HepG2 (cell line): ENCODE measurements around the gene GADD45GIP1. TPM values are rescaled to one million over a fixed set of nuclear protein-coding genes. Genes with fewer than 3 reads are reported as not detected.
A peak's percentile ranks its signal among the peaks of the same experiment; 100 is the strongest.

Experiments used
- CCDC6 ChIP-seq: sonication (generic); formaldehyde crosslinking; IDR thresholded peaks from 2 replicates; pipeline ENCODE4 v1.8.1; 2022; ENCODE audit warnings: mild to moderate bottlenecking, missing genetic modification reagents, moderate library complexity
- CHD4 ChIP-seq: fragments of 200-600 bp; sonication (generic); IDR thresholded peaks from 2 replicates; pipeline ENCODE4 v1.7.0; 2017; ENCODE audit warnings: mild to moderate bottlenecking, low read length, borderline replicate concordance
- GATA4 ChIP-seq: sonication (generic); IDR thresholded peaks from 2 replicates; pipeline ENCODE4 v1.6.1; 2016; ENCODE audit warnings: antibody characterized with exemption, low read depth, borderline replicate concordance
- GATAD1 ChIP-seq: IDR thresholded peaks from 2 replicates; pipeline ENCODE4 v1.6.1; 2016; ENCODE audit warnings: missing genetic modification reagents, missing compliant biosample characterization
- KAT2B ChIP-seq: fragments of 150-350 bp; IDR thresholded peaks from 2 replicates; pipeline ENCODE4 v1.6.1; 2014; ENCODE audit warnings: low read depth, low read length, borderline replicate concordance
- KLF9 ChIP-seq: IDR thresholded peaks from 2 replicates; pipeline ENCODE4 v1.6.1; 2016; ENCODE audit warnings: low read depth
- MAFG ChIP-seq: sonication (generic); formaldehyde crosslinking; IDR thresholded peaks from 2 replicates; pipeline ENCODE4 v1.5.1; 2020; ENCODE audit warnings: mild to moderate bottlenecking, missing genetic modification reagents
- MED13 ChIP-seq: sonication (generic); formaldehyde crosslinking; IDR thresholded peaks from 2 replicates; pipeline ENCODE4 v1.5.0; 2020; ENCODE audit warnings: missing genetic modification reagents
- SMARCC2 ChIP-seq: fragments of 450-650 bp; IDR thresholded peaks from 2 replicates; pipeline ENCODE4 v1.6.1; 2017; ENCODE audit warnings: antibody characterized with exemption, mild to moderate bottlenecking
- SMARCE1 ChIP-seq: fragments of 450-650 bp; IDR thresholded peaks from 2 replicates; pipeline ENCODE4 v1.6.1; 2017; ENCODE audit warnings: borderline replicate concordance
- ZBTB8A ChIP-seq: sonication (generic); formaldehyde crosslinking; IDR thresholded peaks from 2 replicates; pipeline ENCODE4 v1.4.0; 2020; ENCODE audit warnings: mild to moderate bottlenecking, low read depth, missing genetic modification reagents, borderline replicate concordance
- ZNF501 ChIP-seq: sonication (generic); formaldehyde crosslinking; IDR thresholded peaks from 2 replicates; pipeline ENCODE4 v1.5.1; 2020; ENCODE audit warnings: mild to moderate bottlenecking, moderate library complexity, missing genetic modification reagents
- ZNF761 ChIP-seq: sonication (generic); formaldehyde crosslinking; conservative IDR thresholded peaks from 2 replicates; pipeline ENCODE4 v1.4.0; 2020; ENCODE audit warnings: mild to moderate bottlenecking, missing genetic modification reagents
- ZNF792 ChIP-seq: IDR thresholded peaks from 2 replicates; pipeline ENCODE4 v1.6.1; 2016
- polyA plus RNA-seq, 8 experiments: library from polyadenylated mRNA; depleted of rRNA in 3 of 8; stranded (reverse) in 7 of 8; unstranded in 1 of 8; fragments of >200 nt; fragmentation: Illumina TruSeq in 4 of 8; extraction: Trizol in 4 of 8; gene quantifications; 2 replicates each; pipeline versions ENCODE4 v1.2.1 to v1.2.3, GENCODE V29; 2011 to 2016; ENCODE audit warnings: low read depth in 4 of 8, missing spikeins in 1 of 8, mixed read lengths in 1 of 8; ENCODE audit not compliant: insufficient read depth in 1 of 8
- total RNA-seq, 5 experiments: library from RNA; depleted of rRNA; stranded (reverse); fragments of >200 nt; fragmentation: Illumina TruSeq; extraction: Trizol; gene quantifications; 2 replicates each; pipeline ENCODE4 v1.2.3, GENCODE V29; 2016; ENCODE audit warnings: low read depth in 1 of 5
- TF ChIP-seq, protein P1 (sequence below), 2 experiments: fragments of 450-650 bp in 1 of 2; sonication (generic) in 1 of 2; formaldehyde crosslinking; IDR thresholded peaks; 2 replicates each; pipeline versions ENCODE4 v1.5.0 to v1.8.0; 2020 to 2022; ENCODE audit warnings: mild to moderate bottlenecking in 1 of 2, missing genetic modification reagents in 1 of 2
- TF ChIP-seq, protein P2 (sequence below): sonication (generic); formaldehyde crosslinking; IDR thresholded peaks from 2 replicates; pipeline ENCODE4 v1.5.0; 2020; ENCODE audit warnings: missing genetic modification reagents, mild to moderate bottlenecking, borderline replicate concordance
- TF ChIP-seq, protein P3 (sequence below): sonication (generic); formaldehyde crosslinking; IDR thresholded peaks from 2 replicates; pipeline ENCODE4 v1.4.0; 2020; ENCODE audit warnings: mild to moderate bottlenecking, missing genetic modification reagents
- TF ChIP-seq, protein P4 (sequence below): sonication (generic); formaldehyde crosslinking; IDR thresholded peaks from 2 replicates; pipeline ENCODE4 v1.5.0; 2020; ENCODE audit warnings: missing genetic modification reagents
- TF ChIP-seq, protein P5 (sequence below), 2 experiments: sonication (generic) in 1 of 2; formaldehyde crosslinking in 1 of 2; IDR thresholded peaks; 2 replicates each; pipeline versions ENCODE4 v1.6.1 to v1.9.0; 2014 to 2022; ENCODE audit warnings: antibody characterized with exemption in 1 of 2, borderline replicate concordance in 1 of 2, inconsistent platforms in 1 of 2, low read depth in 1 of 2, missing genetic modification reagents in 1 of 2

The GADD45GIP1 gene
- total and polyA plus RNA-seq, 2 of the 13 experiments (the other 11 are each of a cell fraction or from before 2014, with no cell fraction given) = 24.6 to 30.7 TPM

DNA sequence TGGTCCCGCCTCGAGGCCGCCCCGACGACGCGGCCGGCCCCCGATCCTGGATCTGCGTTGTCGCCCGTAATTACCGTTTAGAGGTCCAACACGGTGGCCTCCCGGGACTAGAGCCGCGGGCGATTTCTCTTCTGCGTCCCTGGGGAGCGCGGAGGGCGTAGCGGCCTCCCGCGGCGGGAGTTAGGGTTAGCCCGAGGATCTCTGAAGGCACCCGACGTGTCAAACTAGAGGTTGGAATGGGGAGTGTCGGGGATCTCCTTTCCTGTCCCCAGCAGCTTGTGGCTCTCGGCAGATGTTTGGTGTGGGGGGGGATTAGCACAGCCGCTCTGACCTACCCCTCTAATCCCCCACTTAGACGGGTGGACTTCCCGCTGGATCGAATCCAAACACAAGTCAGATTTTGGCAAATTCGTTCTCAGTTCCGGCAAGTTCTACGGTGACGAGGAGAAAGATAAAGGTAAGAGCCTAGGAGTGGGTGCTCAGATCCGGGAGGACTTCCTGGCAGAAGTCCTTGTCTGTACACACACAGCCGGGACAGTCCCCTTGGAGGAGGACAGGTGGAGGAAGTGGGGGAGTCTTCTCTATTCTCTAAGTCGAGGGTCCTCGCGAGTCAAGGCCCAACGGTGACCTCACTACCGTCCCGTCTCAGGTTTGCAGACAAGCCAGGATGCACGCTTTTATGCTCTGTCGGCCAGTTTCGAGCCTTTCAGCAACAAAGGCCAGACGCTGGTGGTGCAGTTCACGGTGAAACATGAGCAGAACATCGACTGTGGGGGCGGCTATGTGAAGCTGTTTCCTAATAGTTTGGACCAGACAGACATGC, 18.0 kb downstream of the GADD45GIP1 start (continued):
- TF ChIP-seq, protein P1, sequence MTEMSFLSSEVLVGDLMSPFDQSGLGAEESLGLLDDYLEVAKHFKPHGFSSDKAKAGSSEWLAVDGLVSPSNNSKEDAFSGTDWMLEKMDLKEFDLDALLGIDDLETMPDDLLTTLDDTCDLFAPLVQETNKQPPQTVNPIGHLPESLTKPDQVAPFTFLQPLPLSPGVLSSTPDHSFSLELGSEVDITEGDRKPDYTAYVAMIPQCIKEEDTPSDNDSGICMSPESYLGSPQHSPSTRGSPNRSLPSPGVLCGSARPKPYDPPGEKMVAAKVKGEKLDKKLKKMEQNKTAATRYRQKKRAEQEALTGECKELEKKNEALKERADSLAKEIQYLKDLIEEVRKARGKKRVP (CRISPR knock-in tag; IDR thresholded peaks at IDR 0.05) = no peak
- TF ChIP-seq ZBTB8A (CRISPR knock-in tag) (no peak), CHD4 (no peak), MAFG (CRISPR knock-in tag) (no peak), KAT2B (no peak), GATAD1 (no peak), ZNF792 (CRISPR knock-in tag) (no peak), ZNF501 (CRISPR knock-in tag) (peak; percentile 40; the same call in 1 of the 2 replicates), MED13 (CRISPR knock-in tag) (no peak), SMARCC2 (no peak), SMARCE1 (no peak), CCDC6 (no peak), GATA4 (no peak), ZNF761 (CRISPR knock-in tag) (peak; percentile 33; the same call in 1 of the 2 replicates), KLF9 (CRISPR knock-in tag) (no peak)
- TF ChIP-seq, protein P2, sequence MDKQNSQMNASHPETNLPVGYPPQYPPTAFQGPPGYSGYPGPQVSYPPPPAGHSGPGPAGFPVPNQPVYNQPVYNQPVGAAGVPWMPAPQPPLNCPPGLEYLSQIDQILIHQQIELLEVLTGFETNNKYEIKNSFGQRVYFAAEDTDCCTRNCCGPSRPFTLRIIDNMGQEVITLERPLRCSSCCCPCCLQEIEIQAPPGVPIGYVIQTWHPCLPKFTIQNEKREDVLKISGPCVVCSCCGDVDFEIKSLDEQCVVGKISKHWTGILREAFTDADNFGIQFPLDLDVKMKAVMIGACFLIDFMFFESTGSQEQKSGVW (CRISPR knock-in tag) = 0 out of 2 replicates have a peak, but pooled peaks have one; percentile 49
- TF ChIP-seq, protein P3, sequence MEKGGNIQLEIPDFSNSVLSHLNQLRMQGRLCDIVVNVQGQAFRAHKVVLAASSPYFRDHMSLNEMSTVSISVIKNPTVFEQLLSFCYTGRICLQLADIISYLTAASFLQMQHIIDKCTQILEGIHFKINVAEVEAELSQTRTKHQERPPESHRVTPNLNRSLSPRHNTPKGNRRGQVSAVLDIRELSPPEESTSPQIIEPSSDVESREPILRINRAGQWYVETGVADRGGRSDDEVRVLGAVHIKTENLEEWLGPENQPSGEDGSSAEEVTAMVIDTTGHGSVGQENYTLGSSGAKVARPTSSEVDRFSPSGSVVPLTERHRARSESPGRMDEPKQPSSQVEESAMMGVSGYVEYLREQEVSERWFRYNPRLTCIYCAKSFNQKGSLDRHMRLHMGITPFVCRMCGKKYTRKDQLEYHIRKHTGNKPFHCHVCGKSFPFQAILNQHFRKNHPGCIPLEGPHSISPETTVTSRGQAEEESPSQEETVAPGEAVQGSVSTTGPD (CRISPR knock-in tag) = no peak
- TF ChIP-seq, protein P4, sequence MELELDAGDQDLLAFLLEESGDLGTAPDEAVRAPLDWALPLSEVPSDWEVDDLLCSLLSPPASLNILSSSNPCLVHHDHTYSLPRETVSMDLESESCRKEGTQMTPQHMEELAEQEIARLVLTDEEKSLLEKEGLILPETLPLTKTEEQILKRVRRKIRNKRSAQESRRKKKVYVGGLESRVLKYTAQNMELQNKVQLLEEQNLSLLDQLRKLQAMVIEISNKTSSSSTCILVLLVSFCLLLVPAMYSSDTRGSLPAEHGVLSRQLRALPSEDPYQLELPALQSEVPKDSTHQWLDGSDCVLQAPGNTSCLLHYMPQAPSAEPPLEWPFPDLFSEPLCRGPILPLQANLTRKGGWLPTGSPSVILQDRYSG (CRISPR knock-in tag) = no peak
- TF ChIP-seq, protein P5, sequence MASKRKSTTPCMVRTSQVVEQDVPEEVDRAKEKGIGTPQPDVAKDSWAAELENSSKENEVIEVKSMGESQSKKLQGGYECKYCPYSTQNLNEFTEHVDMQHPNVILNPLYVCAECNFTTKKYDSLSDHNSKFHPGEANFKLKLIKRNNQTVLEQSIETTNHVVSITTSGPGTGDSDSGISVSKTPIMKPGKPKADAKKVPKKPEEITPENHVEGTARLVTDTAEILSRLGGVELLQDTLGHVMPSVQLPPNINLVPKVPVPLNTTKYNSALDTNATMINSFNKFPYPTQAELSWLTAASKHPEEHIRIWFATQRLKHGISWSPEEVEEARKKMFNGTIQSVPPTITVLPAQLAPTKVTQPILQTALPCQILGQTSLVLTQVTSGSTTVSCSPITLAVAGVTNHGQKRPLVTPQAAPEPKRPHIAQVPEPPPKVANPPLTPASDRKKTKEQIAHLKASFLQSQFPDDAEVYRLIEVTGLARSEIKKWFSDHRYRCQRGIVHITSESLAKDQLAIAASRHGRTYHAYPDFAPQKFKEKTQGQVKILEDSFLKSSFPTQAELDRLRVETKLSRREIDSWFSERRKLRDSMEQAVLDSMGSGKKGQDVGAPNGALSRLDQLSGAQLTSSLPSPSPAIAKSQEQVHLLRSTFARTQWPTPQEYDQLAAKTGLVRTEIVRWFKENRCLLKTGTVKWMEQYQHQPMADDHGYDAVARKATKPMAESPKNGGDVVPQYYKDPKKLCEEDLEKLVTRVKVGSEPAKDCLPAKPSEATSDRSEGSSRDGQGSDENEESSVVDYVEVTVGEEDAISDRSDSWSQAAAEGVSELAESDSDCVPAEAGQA (IDR thresholded peaks at IDR 0.05; ENCODE audit: low read depth) = no peak
- TF ChIP-seq, protein P5 (CRISPR knock-in tag; IDR thresholded peaks at IDR 0.05; ENCODE audit: borderline replicate concordance) = no peak
